Measurements from ENCODE around the gene PTPRE.

GRCh38 chr10:128014236-128014635, 107.3 kb downstream of the PTPRE start:
- no peak for TF ChIP-seq CTCF (IDR thresholded peaks at IDR 0.05)
- TF ChIP-seq POLR2A (IDR thresholded peaks at IDR 0.05): no peak
